GM03348 (cell line): Measurements from ENCODE around the gene MAPKAPK3.
A peak's percentile ranks its signal among the peaks of the same experiment; 100 is the strongest.

Experiments used
- DNase-seq: peaks from one replicate; pipeline ENCODE4 v3.0.0; 2012; ENCODE audit warnings: low spot score

Gene MAPKAPK3

GRCh38 chr3:50587806-50588758 lies 28.9 kb upstream of the MAPKAPK3 start:
- no peak for DNase-seq

DNA sequence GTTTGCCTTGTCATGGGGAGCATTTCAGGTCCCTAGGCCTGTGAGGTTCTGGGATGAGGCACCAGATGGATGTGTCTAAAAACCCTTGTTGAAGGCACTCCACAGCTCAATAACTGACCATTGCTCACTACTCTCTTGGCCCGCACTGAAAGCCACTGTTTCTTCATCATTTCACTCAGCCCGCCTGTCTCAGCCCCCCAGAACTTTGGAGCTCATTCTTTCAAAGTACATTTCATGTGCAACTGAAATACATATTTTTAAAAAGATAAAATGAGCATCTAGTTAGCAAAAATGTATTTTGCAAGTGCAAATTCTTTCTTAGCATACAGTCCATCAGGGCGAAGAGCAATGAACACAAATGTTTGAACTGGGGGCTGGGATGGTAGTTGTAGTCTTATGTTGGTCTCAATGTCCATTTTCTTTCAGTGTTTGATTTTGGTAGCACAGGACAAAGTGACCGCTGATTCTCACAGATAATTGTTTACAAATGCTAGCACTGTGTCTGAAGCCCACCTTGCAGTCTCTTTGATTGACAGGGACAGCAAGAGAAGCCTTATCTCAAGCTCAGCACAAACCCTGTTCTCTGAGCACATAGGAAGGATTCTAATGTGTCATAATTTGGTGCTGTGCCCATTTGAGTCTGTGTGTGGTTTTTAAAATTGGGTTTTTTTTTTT lies 28.1 kb upstream of the MAPKAPK3 start:
- peak; percentile 25 for DNase-seq

DNA sequence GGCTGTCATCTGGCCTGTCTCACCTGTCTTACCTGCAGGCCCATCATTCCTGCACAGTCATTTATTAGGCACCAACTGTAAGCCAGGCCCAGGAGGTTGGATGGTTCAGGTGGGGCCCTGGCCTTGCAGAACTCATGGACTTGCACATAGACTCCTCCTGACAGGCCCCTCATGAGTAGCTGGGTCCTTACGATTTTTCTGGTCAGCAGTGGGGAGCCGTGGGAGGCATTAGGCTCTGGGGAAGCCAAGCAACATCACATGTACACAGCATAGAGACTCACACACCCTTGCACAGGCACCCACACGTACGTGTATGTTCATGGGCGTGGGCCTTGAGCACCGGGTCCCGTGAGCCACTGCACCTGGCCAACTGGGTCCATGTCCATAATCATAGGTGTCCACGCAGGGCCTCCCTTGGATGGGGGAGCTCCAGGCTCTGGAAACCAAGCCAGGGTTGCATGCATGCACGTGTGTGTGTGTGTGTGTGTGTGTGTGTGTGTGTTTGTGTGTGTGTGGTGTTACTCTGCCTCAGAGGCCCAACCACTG lies 25.7 kb upstream of the MAPKAPK3 start:
- no peak for DNase-seq

GRCh38 chr3:50592568-50592967 lies 24.4 kb upstream of the MAPKAPK3 start:
- no peak for DNase-seq

- DNase-seq = no peak
Measured at GRCh38 chr3:50594253-50594785, 22.6 kb upstream of the MAPKAPK3 start.

DNA sequence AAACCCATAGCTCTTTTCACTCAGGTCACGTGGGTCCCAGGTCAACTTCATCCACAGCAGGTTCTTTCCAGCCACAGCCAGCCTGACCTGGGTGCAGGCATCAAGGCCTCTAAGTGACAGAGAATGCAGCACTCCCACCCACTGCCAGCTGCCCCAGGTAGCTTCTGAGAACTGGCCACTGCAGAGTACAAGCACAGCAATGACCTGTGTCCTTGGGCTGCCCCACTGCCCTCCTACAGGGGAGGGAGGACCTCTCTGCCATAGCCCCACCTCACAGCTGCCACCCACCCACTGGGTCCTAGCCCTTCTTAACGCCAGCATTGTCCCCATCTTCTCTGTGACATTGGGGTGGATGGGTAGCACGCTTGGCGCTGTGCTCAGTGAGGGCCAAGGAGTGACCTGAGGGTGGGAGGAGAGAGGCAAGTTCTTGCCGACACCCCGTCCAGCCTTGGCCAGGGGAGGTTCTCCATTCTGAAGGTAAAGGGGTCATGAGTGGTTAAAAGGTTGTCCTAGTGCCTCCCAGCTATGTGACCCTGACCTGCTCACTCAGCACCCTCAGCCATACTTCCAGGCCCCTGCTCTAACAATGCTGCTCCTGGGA lies 17.7 kb upstream of the MAPKAPK3 start:
- no peak for DNase-seq

- no peak for DNase-seq
Measured at GRCh38 chr3:50599716-50600118, 17.2 kb upstream of the MAPKAPK3 start.

DNA sequence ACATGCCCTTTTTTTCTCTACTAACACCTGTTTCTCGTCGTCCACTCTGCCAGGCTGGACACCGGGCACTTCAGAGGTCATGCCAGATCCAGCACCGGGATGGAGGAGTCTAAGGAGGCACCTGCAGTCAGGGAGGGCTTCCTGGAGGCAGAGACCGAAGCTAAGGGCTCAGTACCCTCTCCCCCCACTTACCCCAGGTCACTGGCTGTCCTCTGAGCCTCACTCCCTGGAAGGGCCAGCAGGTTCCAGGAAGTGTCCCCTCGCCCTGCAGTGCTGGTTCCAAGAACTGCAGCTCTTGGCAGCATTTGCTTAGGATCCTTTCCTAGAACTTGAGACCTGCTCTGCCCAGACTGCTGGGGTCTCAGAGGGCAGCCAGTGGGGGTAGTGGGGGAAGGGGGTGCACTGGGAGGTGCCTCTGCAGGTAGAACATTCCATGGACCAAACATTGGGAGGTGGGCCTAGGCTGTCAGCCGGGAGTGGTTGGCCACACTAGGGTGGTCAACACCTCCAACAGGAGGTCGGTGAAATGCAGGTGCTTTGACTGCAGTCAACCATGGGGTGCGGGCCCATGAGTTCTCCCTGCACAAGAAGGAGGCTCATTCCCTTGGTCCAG lies 16.7 kb upstream of the MAPKAPK3 start:
- no peak for DNase-seq

DNA sequence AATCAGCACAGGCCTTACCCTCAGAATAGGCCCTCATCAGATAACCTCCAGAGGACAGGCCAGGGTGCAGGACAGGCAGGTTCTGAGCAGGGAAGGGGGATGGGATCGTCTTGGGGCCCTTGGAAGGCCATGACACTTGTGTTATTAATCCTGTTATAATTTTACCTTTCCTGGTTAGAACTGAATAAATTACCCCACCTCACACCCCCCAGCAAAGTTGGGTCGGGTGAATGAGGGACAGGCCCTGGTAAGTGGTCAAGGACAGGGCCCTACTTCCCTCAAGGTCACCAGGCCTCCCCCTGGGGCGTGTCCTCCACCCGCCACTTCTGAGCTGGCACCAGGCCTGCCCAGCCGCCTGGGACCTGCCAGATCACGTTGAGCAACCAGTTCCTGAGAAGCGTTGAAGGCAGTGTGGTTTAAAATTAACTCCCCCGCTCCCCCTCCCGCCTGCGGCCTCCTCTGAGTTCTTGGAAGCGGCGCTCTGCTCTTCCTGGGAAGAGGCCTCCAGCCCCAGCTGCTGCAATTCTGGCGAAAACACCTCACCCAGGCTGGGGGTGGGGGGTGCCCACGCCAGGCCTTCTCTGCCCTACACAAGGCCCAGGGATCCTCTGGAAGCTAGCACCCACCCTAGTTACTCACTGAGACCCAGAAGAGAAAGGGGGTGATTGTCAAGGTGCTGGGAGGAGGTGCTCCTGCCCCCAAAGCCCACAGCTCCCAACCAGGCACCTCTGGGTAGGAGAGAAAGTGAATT lies 15.9 kb upstream of the MAPKAPK3 start:
- DNase-seq = peak; percentile 95

GRCh38 chr3:50602595-50603191 lies 14.3 kb upstream of the MAPKAPK3 start:
- no peak for DNase-seq

GRCh38 chr3:50603261-50604109 lies 13.5 kb upstream of the MAPKAPK3 start:
- no peak for DNase-seq

GRCh38 chr3:50604110-50604621 lies 12.8 kb upstream of the MAPKAPK3 start:
- DNase-seq = no peak

DNA sequence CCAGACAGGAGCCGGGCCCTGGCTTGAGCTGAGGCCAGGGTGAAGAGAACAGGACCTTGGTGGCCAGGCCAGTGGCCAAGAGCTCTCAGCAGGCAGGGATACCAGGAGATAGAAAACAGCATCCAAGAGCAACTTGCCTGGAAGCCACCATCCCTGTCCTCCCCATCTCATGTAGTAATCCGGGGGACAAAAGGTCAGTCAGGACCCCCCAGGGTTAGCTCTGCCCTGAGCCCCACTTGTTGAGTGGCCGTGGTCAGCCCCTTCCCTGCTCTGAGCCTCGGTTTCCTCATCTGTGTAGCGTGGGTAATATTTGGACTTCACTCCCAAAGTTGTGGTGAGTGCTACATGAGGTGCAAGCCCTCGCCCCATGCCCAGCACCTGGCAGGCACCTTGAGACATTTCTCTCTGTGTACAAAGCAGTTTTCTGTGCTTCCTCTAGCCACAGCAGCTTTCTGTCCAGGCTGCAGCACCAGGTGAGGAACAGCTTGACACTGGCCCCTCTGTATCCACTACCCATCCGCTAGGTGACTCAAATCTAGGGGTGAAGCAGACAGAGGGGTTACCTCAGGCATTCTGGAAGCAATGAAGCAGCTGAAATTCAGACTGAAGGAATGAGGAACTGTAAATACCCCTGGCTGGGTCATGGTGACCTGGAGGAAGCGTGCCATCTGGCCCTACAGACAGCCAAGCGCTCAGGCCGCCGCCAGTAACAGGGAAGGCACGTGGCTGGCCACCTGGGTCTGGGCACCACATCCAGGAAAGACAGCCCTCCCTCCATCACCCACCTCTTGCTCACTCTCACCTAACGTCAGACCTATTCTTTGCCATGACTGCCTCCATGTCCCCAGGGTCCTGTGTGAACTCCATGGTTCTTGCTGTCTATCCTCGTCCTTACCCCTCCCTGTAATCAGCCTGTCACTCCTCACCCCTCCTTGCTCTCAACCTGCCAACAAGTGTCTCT lies 12.0 kb upstream of the MAPKAPK3 start:
- no peak for DNase-seq

GRCh38 chr3:50605901-50606326 lies 11.0 kb upstream of the MAPKAPK3 start:
- DNase-seq = no peak

DNA sequence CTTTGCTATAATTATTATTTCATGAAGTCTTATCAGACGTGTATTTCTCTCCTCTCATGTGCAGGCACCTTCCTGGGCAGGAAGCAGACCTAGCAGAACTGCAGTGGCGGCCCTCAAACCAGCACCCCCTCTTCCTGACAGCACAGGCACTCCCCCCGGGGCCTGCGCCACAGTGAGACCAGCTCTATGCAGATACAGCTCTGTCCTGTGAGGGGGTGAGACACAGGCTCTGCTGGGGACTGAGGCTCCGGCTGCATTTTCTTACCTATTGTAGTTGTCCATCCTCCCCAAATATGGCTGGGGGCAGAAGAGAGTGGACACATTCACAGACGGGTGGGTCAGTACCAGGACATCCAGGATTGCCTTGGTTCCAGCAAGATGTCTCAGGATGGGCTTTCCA lies 10.4 kb upstream of the MAPKAPK3 start:
- no peak for DNase-seq

DNA sequence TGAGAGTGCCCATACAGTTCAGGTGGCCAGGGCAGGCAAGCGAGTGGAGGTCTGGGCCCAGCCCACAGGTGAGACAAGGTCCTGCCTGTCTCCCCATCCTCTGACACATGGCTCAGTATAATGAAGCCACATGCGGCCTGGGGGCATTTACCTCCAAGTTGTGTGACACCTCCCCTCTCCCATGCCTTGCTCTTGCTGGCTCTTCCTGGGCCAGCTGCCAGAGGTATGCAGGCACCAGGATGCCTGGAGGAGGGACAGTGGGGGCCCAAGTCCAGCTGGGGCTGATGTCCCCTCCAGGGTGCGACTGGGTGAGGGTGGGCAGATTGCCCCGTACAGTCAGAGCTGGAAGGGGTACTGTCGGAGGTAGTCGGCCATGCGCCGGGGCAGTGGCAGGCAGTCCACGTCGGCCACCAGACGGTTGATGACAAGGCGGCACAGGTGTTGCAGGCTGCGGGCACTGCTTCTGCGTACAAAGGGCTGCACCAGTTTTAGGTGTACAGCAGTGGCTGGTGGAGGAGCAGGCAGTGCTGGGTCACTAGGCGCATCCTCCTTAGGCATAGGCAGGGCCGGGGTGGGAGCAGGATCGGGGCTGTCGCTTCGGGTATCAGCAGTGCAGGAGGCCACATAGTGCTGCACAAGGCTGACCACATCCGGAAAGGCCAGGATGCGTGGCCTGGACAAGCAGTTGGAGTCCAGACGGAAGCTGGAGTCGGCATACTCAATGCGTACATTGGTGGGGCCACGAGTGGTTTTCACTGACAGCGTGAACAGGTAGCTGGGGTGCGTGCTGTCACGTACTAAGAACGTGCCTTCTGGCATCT lies 9.5 kb upstream of the MAPKAPK3 start:
- DNase-seq = no peak

- DNase-seq = no peak
Measured at GRCh38 chr3:50608278-50608677, 8.7 kb upstream of the MAPKAPK3 start.
